IPS-18c (cell line): Measurements from ENCODE around the gene SLC22A23.

Experiments
- H3K4me3 ChIP-seq: 2 replicates; pipeline ENCODE4 v1.7.0; 2013; ENCODE audit warnings: low read depth, mild to moderate bottlenecking, low read length, moderate library complexity; ENCODE audit not compliant: insufficient read depth
- H3K9me3 ChIP-seq: one replicate; pipeline ENCODE4 v1.6.1; 2013; ENCODE audit warnings: mild to moderate bottlenecking, low read length, moderate library complexity; ENCODE audit not compliant: control insufficient read depth, insufficient read depth

Gene SLC22A23, protein sequence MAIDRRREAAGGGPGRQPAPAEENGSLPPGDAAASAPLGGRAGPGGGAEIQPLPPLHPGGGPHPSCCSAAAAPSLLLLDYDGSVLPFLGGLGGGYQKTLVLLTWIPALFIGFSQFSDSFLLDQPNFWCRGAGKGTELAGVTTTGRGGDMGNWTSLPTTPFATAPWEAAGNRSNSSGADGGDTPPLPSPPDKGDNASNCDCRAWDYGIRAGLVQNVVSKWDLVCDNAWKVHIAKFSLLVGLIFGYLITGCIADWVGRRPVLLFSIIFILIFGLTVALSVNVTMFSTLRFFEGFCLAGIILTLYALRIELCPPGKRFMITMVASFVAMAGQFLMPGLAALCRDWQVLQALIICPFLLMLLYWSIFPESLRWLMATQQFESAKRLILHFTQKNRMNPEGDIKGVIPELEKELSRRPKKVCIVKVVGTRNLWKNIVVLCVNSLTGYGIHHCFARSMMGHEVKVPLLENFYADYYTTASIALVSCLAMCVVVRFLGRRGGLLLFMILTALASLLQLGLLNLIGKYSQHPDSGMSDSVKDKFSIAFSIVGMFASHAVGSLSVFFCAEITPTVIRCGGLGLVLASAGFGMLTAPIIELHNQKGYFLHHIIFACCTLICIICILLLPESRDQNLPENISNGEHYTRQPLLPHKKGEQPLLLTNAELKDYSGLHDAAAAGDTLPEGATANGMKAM

DNA sequence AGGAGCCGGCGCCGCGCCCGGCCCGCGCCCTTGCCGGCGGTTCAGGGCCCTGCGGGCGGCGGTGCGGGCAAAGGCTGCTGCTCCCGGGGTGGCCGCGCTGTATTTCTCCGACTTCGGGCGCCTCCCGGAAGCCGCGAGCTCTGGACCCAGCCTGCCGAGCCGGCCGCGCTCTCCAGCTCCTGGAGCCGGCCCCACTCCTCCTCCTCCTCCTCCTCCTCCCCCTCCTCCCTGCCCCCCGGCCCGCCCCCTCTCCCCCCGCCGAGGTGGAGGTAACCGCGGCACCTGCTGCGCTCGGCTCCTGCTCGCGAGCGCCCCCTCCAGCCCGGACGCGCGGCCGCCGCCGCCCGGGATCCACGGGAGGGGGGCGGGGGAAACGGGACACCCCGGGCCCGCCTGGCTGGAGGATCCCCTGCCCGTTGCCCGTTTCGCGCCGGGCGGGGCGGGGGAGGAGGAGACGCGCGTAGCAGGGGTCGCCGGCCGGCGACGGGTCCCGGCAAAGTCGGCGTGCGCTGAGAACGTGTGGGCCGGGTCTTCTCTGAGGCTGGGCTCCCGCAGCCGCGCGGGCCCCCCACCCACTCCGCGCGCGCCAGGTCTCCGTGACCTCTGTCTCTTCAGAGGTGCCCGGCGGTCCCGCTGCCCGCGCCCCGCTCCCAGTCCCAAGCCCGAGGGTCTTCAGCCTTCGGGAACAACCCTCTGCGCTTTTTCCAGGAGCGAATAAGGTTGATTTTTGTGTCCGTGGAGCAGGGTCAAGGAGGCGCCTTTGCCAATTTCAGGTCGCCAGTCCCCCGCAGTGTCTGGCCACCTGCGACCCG is at the start of gene SLC22A23:
SLC22A23 (minus strand) TSS at position 153 of the 812 bp plus-strand sequence. CDS start 491 bp downstream, outside the sequence.
- Histone ChIP-seq H3K9me3 (no peaks in the 10 kb centered on the region), H3K4me3 (peak within 1 kb of the TSS; percentile 75)

DNA sequence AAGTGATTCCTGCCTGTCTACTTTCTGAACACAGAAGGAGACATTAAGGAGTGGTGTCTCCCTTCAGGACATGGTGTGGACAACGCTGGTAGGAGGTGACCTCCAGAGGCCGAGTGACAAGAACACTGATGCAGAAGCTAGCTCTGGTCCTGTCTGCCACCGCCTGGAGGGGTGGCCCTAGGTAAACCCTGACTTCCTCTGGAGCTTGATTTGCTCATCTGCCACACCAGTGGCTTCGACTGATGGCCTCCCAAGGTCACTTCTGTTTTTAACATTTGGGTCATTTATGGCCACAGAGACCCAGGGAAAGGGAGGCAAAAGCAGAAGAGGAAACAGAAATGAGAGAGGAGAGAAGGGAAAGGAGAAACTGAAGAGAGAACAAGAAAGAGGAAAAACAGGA is 49.4 kb upstream of the SLC22A23 start:
- Histone ChIP-seq H3K4me3 (no peak overlapping the region), H3K9me3 (no peaks in the 10 kb centered on the region)

DNA sequence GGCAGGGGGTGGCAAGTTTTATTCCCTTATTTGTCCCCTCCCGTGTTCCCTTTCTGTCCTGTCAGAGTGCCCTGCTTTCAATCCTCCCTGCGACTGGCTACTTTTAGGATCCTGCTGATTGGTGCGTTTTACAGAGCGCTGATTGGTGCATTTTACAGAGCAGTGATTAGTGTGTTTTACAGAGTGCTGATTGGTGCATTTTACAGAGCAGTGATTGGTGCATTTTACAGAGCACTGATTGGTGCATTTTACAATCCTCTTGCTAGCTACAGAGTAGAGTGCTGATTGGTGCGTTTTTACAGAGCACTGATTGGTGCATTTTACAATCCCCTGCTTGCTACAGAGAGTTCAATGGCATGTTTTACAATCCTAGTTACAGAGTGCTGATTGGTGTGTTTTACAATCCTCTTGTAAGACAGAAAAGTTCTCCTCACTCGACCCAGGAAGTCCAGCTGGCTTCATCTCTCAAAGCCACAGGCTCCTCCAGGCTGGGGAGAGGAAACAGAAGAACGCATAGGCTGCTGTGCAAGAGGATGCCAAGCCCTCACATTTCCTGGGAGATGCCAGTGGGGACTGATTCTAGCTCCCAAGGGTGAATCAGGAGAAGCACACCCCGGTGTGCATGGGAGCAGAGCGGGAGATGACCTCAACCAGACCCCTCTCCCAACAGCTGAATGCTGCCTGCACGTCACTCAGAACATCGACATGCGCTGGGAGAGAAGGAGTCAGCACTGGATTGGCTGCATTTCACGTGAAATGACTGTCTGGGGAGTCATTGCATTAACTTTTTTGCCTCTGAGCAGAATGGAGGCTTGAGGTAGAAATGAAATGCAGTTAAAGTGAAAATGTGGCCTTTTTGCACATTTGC is 48.3 kb upstream of the SLC22A23 start:
- no peak overlapping the region for H3K4me3 ChIP-seq
- no peaks in the 10 kb centered on the region for H3K9me3 ChIP-seq

DNA sequence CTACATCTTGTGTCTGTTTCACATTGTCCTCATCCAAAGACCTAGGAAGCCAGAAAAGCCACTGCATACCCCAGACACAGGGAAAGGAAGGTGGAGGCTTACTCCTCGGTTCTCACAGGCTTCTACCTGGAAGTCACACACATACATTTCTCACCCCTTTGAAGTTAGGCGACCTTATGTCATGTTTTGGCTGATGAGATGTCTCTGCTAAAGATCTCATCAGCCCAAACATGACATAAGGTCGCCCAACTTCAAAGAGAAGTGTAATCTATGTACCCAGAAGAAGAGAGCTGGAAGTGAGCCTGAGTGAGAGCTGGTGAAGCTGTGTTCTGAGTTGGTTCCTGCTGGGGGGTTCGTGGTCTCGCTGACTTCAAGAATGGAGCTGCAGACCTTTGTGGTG is 47.5 kb upstream of the SLC22A23 start:
- Histone ChIP-seq H3K4me3 (no peak overlapping the region), H3K9me3 (no peaks in the 10 kb centered on the region)

DNA sequence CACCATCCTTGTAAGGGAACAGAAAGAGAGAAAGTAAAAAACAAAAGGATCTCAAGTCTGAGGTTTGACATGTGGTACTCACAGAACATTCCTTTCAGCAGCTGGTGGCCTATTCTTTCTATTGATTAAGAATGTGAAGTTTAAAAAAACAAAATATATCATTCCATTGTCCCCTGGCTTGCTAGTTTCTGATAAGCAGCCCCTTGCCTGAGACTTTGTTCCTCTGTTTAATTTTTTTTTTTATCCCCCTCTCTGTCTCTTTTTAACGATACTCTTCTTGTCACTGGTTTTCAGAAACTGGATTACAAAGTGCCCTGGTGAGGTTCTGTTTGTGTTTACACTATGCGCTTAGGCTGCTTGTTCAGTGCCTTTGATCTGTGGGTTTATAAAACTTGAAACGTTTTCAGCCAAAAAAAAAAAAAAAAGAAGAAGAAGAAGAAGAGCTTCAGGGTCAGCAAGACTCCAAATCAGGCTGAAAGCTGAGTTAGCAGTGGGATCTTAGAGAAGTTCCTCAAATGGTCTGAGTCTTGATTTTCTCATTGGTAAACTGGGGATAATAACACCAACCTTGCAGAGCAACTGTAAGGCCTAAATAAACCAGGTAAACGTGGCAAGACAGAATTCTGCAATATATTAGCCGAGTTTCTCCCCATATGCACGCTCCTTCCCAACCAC is 45.1 kb upstream of the SLC22A23 start:
- Histone ChIP-seq H3K4me3 (no peak overlapping the region), H3K9me3 (no peaks in the 10 kb centered on the region)

DNA sequence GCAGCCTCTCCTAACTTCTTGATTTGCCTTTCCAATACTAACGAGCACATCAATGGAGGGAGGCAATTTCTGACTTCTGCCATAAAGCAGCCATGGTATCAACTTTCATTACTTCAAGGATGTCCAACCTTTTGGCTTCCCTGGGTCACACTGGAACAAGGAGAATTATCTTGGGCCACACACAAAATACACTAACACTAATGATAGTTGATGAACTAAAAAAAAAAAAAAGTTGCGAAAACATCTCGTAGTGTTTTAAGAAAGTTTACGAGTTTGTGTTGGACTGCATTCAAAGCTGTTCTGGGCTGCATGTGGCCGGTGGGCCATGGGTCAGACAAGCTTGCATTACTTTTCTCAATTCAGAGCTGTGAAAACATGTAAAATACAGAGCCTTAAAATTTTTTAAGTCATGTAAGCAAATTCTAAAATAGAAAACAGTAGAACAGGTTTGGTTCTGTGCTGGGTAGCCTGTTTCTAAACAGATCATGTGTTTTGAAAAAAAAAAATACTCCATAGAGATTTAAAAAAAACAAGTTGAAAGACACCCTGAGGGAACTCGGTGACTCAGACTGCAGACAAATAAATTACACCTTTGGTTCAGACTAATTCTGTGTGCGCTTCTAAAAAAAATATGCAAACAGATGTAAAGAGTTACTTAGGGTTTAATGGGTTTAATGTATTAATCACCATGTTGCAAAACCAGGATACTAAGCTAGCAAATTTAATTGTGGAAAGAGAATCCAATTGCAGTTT is 43.6 kb upstream of the SLC22A23 start:
- Histone ChIP-seq H3K4me3 (no peak overlapping the region), H3K9me3 (no peaks in the 10 kb centered on the region)

DNA sequence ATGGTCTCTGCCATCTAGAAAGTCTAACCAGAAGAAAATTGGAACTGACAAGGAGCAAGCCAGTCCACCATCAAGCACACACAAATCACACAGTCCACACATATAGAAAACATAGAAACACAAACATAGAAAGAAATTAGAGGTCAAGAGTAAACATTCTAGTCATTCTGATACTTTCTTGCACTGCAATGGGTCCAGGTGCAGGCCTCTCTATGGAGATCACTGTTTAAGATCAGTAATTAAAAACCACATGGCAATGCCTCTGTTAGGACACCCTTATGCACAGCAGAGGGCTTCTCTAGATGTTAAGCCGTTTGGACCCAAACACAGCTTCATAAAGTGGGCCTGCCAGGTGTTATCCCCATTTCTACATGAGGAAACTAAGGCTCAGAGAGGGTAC is 42.8 kb upstream of the SLC22A23 start:
- H3K9me3 ChIP-seq, result peaks cover 2% of the 10 kb centered on the region
- H3K4me3 ChIP-seq, result no peak overlapping the region

DNA sequence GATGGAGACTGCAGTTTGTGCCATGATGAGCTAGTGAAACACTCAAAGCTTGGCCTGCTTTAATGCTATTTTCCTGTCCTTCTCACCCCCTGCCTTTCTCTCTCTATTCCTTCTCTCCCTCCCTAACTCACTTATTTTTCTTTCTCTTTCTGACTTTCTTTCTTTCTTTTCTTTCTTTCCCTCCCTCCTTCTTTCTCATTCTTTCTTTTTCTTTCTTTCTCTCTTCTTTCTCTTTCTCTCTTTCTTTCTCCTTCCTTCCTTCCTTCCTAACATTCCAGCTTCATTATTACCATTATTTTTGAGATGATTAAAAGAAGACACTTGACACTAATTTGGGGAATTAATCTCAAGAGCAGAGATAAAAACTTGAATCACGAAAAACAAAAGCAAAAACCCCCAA is 39.5 kb upstream of the SLC22A23 start:
- H3K4me3 ChIP-seq, result no peak overlapping the region
- peaks cover 2% of the 10 kb centered on the region for H3K9me3 ChIP-seq

DNA sequence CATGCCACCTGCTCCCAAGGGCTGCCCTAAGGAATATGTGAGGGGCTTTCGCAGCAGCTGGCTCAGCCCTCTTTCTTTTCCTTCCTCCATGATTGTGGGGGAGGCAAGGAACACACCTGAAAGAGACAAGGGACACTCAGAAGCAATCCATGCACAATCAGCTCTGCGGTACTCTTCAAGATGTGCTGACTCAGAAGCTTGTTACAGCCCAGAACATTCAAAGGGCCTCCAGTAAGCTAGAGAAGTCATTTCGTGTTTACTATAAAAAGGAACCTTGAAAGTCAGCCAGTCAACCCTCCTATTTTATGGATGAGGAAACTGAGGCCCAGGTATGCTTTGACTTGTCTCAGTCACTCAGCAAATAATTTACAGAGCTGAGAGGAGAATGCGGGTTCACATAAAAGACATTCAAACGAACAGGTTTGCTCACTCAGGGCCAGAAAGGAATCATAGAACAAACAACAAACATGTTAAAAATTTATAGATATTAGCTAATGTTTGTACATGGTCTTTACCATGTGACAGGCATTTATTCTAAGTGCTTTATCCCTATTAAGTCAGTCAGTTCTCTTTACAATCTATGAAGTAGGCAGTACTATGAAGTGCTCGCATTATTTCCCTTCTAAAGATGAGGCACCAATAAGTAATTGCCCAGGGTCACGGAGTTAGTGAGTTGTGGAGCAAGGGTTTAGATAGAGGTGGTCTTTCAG is 37.7 kb upstream of the SLC22A23 start:
- Histone ChIP-seq H3K4me3 (no peak overlapping the region), H3K9me3 (peaks cover 2% of the 10 kb centered on the region)

DNA sequence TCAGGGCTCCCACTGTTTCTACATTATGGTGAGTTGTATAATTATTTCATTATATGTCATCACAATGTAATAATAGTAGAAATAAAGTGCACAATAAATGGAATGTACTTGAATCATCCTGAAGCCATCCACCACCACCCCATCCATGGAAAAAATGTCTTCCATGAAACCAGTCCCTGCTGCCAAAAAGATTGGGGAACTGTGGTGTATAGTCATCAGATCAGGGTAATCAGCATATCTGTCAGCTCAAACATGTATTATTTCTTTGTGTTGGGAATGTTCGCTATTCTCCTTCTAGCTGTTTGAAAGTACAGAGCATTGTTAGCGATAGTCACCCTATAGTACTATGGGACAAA is 33.8 kb upstream of the SLC22A23 start:
- no peak overlapping the region for H3K4me3 ChIP-seq
- H3K9me3 ChIP-seq, result peaks cover 2% of the 10 kb centered on the region

DNA sequence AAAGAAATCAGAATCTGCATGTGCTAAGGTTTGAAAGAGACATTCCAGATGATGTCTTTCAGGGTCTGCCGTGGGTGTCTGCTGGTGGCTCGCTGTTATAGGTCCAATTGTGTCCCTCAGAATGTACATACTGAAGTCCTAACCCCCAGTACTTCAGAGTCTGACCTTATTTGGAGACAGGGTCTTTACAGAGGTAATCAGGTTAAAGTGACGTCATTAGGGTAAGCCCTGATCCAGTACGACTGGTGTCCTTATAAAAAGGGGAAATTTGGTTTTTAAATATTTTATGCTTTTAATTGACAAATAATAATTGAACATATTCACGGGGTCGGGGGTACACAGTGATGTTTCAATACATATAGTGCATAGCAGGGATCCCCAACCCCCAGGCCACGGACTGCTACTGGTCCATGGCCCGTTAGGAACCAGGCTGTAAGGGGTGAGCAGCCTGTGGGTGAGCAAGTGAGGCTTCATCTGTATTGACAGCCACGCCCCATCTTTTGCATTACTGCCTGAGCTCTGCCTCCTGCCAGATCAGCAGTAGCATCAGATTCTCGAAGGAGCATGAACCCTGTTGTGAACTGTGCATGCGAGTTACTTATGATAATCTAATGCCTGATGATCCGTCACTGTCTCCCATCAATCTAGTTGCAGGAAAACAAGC is 33.2 kb upstream of the SLC22A23 start:
- no peaks in the 10 kb centered on the region for H3K9me3 ChIP-seq
- H3K4me3 ChIP-seq, result no peak overlapping the region

DNA sequence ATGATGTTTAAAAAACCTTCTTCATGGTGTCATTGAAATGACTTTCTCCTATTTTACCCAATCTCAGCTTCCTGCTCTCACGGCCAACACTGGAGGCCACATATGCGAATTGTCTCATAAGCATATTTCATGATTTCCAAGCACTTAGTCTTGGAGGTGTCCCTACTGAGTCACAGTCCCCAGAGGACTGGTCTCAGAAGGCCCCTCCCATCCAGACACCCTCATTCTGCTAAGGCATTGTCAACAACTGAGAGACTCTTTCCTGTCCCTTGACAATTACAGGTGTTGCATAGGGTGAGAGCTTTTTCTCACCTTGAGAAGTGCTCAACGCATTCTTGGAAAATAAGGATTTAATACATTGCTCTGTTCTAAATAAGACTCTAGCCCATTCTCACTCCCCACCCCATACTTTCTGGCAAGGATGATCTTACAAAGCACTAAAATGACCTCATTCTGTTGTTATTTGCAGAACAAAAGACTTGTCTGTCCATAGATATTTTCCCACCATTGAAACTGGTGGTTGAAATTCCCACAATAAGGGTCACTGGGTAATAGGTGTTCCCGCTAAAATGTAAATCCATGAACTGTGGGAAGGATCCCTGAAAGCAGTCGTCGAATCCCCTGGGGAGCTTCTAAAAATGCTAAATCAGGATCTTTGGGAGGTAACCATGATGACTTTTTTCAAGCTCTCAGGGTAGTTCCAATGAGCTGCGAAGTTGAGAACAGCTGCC is 32.3 kb upstream of the SLC22A23 start:
- Histone ChIP-seq H3K4me3 (no peak overlapping the region), H3K9me3 (no peaks in the 10 kb centered on the region)

DNA sequence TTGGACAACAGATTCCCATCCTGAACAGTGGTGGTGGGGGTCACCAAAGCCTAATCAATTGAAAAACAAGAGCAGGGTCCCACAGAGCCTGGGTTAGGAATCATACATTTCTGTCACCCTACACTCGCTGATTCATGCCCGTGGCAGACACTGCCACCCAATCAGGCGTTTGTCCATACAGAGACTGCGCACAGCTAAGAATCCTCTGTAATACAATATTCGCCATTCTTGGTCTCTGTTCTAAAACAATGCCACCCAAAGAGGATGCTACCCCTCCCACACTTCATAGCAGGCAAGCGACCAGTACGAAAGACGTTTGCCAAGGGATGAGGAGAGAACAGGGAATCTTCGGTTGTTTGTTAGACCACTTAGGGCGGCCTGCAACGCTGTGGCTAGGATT is 28.1 kb upstream of the SLC22A23 start:
- Histone ChIP-seq H3K4me3 (no peak overlapping the region), H3K9me3 (peaks cover 2% of the 10 kb centered on the region)

DNA sequence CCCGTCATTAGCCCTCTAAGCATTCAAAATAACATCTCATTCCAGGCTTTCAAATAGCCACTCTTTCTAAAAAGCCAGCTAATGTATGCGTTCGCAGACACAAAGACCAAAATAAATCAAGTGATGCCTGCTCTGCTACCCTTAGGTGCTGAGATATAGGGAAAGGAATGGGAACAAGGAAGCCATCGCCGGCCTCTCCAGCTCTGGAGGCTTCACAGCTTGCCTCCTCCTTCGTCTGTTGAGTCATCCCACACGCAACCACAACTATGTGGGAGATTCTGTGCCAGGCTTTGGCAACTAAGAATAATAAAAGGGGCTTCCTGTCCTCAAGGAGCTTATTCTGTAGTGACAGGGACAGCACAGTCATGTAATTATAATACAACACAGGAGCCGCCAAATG is 27.3 kb upstream of the SLC22A23 start:
- no peak overlapping the region for H3K4me3 ChIP-seq
- peaks cover 2% of the 10 kb centered on the region for H3K9me3 ChIP-seq
